Endodermal cell (in vitro differentiated cells): ENCODE data around the gene POU6F2. TPM values are rescaled to one million over a fixed set of nuclear protein-coding genes. Genes with fewer than 3 reads are reported as not detected.

Experiments
- DNase-seq: peaks from one replicate; pipeline ENCODE4 v3.0.0-alpha.2; 2017
- H3K27ac ChIP-seq: 2 replicates; pipeline ENCODE4 v1.5.1; 2013; ENCODE audit warnings: mild to moderate bottlenecking, low read depth, low read length, moderate library complexity
- H3K27me3 ChIP-seq: 2 replicates; pipeline ENCODE4 v1.6.1; 2013; ENCODE audit warnings: mild to moderate bottlenecking, low read length, moderate library complexity; ENCODE audit not compliant: insufficient read depth, control insufficient read depth, poor library complexity, severe bottlenecking
- H3K36me3 ChIP-seq: 2 replicates; pipeline ENCODE4 v1.7.0; 2013; ENCODE audit warnings: mild to moderate bottlenecking, low read length, moderate library complexity; ENCODE audit not compliant: control insufficient read depth, insufficient read depth
- H3K4me1 ChIP-seq: one replicate; pipeline ENCODE4 v1.7.0; 2013; ENCODE audit warnings: low read length; ENCODE audit not compliant: control insufficient read depth, insufficient read depth
- H3K4me3 ChIP-seq: 2 replicates; pipeline ENCODE4 v1.5.1; 2013; ENCODE audit warnings: mild to moderate bottlenecking, low read length, moderate library complexity
- H3K9ac ChIP-seq: 2 replicates; pipeline ENCODE4 v1.6.1; 2013; ENCODE audit warnings: mild to moderate bottlenecking, low read length, moderate library complexity; ENCODE audit not compliant: poor library complexity, severe bottlenecking; ENCODE audit errors: extremely low read depth
- H3K9me3 ChIP-seq: 2 replicates; pipeline ENCODE4 v1.6.1; 2013; ENCODE audit warnings: mild to moderate bottlenecking, low read length, moderate library complexity; ENCODE audit not compliant: control insufficient read depth
- H3K27ac Mint-ChIP-seq: 2 replicates; pipeline ENCODE4 v1.8.0; 2020; ENCODE audit warnings: mixed read lengths
- H3K27me3 Mint-ChIP-seq: 2 replicates; pipeline ENCODE4 v1.8.0; 2021; ENCODE audit warnings: mild to moderate bottlenecking, mixed read lengths; ENCODE audit not compliant: insufficient read depth
- H3K36me3 Mint-ChIP-seq: 2 replicates; pipeline ENCODE4 v1.8.0; 2020; ENCODE audit warnings: low read depth, mixed read lengths
- H3K4me1 Mint-ChIP-seq: 2 replicates; pipeline ENCODE4 v1.8.0; 2020; ENCODE audit warnings: mixed read lengths
- H3K4me3 Mint-ChIP-seq: 2 replicates; pipeline ENCODE4 v1.8.0; 2020; ENCODE audit warnings: mild to moderate bottlenecking, moderate library complexity, mixed read lengths
- H3K9me3 Mint-ChIP-seq: 2 replicates; pipeline ENCODE4 v1.8.0; 2020; ENCODE audit warnings: mild to moderate bottlenecking, mixed read lengths
- WGBS, 2 experiments: methylation state at CpG; one replicate each; pipeline versions ENCODE4 v1.1.5 to v1.1.7; 2013; ENCODE audit warnings: missing lambda C conversion rate in 2 of 2, mixed read lengths in 1 of 2; ENCODE audit not compliant: insufficient coverage in 1 of 2, insufficient read length in 1 of 2; 5-methylcytosine and 5-hydroxymethylcytosine counted together
- total RNA-seq, 2 donors: library from RNA; stranded (reverse); fragmentation: NEBNext Ultra II Directional in 1 of 2; extraction: Animal tissue kit (Norgen Biotek cat#: 25700) in 1 of 2; gene quantifications; 2 replicates in 1 of 2; 3 replicates in 1 of 2; pipeline ENCODE4 v1.2.1, GENCODE V29; 2021
- TF ChIP-seq, protein P1 (sequence below): fragments of 200-600 bp; sonication (generic); conservative IDR thresholded peaks from 2 replicates; pipeline ENCODE4 v1.5.0; 2021; ENCODE audit warnings: antibody characterized with exemption, mild to moderate bottlenecking

Gene POU6F2
- total RNA-seq, 2 donors from 2014 or later, result 6.0 to 10.0 TPM

GRCh38 chr7:39406467-39406866 is 428.8 kb downstream of the POU6F2 start:
- H3K36me3 Mint-ChIP-seq, result no peaks in the 10 kb centered on the region
- no peaks in the 10 kb centered on the region for H3K27me3 ChIP-seq
- H3K4me1 ChIP-seq, result peaks cover 7% of the 10 kb centered on the region
- no peak overlapping the region for H3K4me3 Mint-ChIP-seq
- H3K9ac ChIP-seq, result no peak overlapping the region
- no peaks in the 10 kb centered on the region for H3K36me3 ChIP-seq
- WGBS, 2 experiments, result 88 to 90% methylated on average over 9 to 10 of the region's 10 CpGs
- no peak overlapping the region for H3K4me3 ChIP-seq
- H3K9me3 Mint-ChIP-seq, result no peaks in the 10 kb centered on the region
- H3K4me1 Mint-ChIP-seq, result peaks cover 26% of the 10 kb centered on the region
- no peak overlapping the region for H3K27ac ChIP-seq
- no peaks in the 10 kb centered on the region for H3K9me3 ChIP-seq
- DNase-seq, result no peak
- no peaks in the 10 kb centered on the region for H3K27me3 Mint-ChIP-seq
- TF ChIP-seq, protein P1, sequence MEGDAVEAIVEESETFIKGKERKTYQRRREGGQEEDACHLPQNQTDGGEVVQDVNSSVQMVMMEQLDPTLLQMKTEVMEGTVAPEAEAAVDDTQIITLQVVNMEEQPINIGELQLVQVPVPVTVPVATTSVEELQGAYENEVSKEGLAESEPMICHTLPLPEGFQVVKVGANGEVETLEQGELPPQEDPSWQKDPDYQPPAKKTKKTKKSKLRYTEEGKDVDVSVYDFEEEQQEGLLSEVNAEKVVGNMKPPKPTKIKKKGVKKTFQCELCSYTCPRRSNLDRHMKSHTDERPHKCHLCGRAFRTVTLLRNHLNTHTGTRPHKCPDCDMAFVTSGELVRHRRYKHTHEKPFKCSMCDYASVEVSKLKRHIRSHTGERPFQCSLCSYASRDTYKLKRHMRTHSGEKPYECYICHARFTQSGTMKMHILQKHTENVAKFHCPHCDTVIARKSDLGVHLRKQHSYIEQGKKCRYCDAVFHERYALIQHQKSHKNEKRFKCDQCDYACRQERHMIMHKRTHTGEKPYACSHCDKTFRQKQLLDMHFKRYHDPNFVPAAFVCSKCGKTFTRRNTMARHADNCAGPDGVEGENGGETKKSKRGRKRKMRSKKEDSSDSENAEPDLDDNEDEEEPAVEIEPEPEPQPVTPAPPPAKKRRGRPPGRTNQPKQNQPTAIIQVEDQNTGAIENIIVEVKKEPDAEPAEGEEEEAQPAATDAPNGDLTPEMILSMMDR, result no peak
- H3K27ac Mint-ChIP-seq, result peak overlapping the region; percentile 20

DNA sequence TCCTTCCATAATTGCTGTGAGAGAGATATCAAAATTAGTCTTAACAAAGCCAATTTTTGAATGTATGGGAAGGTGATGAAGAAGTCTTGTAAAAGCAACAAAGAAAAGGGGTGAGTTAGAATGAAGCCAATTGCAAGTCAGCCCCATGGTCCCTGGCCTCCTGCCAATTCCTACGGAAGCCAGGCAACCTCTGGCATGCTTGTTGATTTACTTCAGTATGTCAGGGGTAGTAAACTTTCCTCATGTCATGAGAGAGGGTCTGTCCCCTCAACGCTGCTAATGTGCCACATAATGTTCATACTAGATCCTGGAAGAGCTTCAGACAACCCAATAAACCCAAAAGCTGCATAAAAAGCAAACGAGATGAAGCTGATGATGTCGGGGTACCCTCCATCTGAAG is 429.4 kb downstream of the POU6F2 start:
- Mint-ChIP-seq H3K27me3 (no peaks in the 10 kb centered on the region), H3K4me1 (peaks cover 26% of the 10 kb centered on the region), H3K27ac (peak overlapping the region; percentile 62), H3K4me3 (no peak overlapping the region), H3K36me3 (no peaks in the 10 kb centered on the region), H3K9me3 (no peaks in the 10 kb centered on the region)
- Histone ChIP-seq H3K9ac (no peak overlapping the region), H3K4me1 (peaks cover 7% of the 10 kb centered on the region), H3K27me3 (no peaks in the 10 kb centered on the region), H3K4me3 (no peak overlapping the region), H3K36me3 (no peaks in the 10 kb centered on the region), H3K27ac (no peak overlapping the region), H3K9me3 (no peaks in the 10 kb centered on the region)
- WGBS, 2 experiments, result 81 to 83% methylated on average over 4 of the region's 4 CpGs
- DNase-seq, result no peak
- TF ChIP-seq, protein P1, result no peak

DNA sequence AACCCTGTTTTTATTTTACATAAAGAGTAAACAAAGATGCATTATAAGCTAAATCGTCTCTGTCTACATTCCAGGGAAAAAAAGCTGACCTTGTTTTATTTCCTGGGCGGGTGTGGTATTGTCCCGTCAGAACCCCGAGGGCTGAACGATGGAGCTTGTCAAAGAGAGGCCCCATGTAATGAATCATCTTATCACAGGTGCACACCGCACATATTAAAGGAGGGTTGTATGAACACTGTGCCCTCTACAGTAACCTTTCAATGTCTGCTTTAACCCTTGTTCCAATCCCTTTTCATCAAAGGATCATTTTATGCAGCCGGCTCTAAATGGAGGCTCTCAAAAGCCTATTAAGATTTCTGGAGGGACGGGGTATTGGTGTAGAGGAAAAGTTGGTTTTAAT is 430.0 kb downstream of the POU6F2 start:
- Histone ChIP-seq H3K36me3 (no peaks in the 10 kb centered on the region), H3K27me3 (no peaks in the 10 kb centered on the region), H3K9ac (no peak overlapping the region), H3K4me3 (no peak overlapping the region), H3K4me1 (peaks cover 7% of the 10 kb centered on the region), H3K27ac (no peak overlapping the region), H3K9me3 (no peaks in the 10 kb centered on the region)
- DNase-seq, result no peak
- Mint-ChIP-seq H3K4me3 (no peak overlapping the region), H3K27ac (no peak overlapping the region), H3K27me3 (no peaks in the 10 kb centered on the region), H3K36me3 (no peaks in the 10 kb centered on the region), H3K9me3 (no peaks in the 10 kb centered on the region), H3K4me1 (peaks cover 26% of the 10 kb centered on the region)
- 88 to 94% methylated on average over 5 to 8 of the region's 8 CpGs for WGBS, 2 experiments
- TF ChIP-seq, protein P1, result no peak
